ENCODE results near the gene F11. TPM values are rescaled to one million over a fixed set of nuclear protein-coding genes. Genes with fewer than 3 reads are reported as not detected.
"Not testable (repeated sequence)": the region's sequence is repeated elsewhere in the genome, so short reads cannot be mapped to it uniquely, and the experiment has no call there.

F11 gene
- total RNA-seq, 1 donor from 2014 or later = 0.40 TPM

DNA sequence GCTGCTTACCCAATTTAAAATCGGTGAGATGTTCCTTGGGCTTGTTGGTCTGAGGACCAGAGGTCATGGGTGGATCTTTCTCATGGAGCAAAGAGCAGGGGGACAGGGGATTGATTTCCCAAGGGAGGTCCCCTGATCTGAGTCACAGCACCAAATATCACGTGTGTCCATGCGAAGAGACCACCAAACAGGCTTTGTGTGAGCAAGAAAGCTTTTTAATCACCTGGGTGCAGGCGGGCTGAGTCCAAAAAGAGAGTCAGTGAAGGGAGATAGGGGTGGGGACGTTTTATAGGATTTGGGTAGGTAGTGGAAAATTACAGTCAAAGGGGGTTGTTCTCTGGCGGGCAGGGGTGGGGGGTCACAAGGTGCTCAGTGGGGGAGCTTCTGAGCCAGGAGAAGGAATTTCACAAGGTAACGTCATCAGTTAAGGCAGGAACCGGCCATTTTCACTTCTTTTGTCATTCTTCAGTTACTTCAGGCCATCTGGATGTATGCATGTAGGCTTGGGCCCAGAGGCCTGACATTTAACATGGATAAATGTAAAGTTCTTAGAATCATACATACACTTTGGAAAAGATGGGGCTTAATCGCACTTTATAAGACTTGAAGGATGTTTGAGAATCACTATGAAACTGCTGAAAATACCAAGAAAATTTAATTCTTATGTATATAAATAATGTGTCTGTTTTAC is 18.8 kb upstream of the F11 start:
- DNase-seq; intact Hi-C loops (cut with DNase I): not testable (repeated sequence)

DNA sequence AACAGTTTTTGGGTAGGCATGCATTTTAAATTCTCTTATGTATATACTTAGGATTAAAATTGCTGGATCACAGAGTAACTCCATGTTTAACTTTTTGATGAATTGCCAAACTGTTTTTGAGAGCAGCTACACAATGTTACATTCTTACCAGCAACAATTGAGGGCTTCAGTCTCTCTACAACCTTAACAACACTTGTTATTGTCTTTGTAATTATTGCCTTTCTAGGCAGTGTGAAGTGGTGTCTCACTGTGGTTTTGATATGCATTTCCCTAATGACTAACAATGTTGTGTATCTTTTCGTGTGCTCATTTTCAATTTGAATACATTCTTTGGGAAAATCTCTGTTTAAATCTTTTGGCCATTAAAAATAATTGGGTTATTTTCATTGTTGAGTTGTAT is 17.3 kb upstream of the F11 start:
- intact Hi-C loops (cut with DNase I) = no loop called here
- no peak for DNase-seq

More for the DNA sequence above, 18.8 kb upstream of the F11 start:
- not testable (repeated sequence) for ATAC-seq (ENCODE audit: poor library complexity)

GRCh38 chr4:186249785-186250754 is 15.9 kb upstream of the F11 start:
- no peak for DNase-seq
- ATAC-seq (ENCODE audit: poor library complexity) = no peak
- intact Hi-C loops (cut with DNase I) = no loop called here

More for the DNA sequence above, 17.3 kb upstream of the F11 start:
- ATAC-seq (ENCODE audit: poor library complexity) = no peak

DNA sequence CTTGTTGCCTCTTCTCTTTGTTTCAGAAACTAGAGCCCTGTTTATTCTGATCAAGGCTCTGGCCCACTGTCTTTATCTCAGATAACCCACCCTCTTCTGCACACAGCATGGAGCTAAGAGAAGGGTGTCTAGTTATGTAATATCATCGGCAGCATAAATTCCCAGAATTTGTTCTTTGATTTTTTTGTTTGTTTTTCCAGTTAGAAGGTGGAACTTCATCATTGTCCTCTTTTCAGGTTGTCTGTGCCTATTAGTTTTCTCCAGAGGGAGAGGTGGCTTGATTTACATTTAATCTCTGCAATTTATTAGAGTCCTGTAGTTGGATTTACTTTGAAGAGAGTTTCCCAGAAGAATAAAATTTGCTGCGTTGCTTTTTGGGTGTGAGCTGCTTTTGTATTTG is 15.2 kb upstream of the F11 start:
- no peak for ATAC-seq (ENCODE audit: poor library complexity)
- intact Hi-C loops (cut with DNase I) = no loop called here
- no peak for DNase-seq

- intact Hi-C loops (cut with DNase I) = no loop called here
Observed at GRCh38 chr4:186255122-186255521, 10.9 kb upstream of the F11 start.

GRCh38 chr4:186258216-186258811 is 7.7 kb upstream of the F11 start:
- intact Hi-C loops (cut with DNase I) = no loop called here
- DNase-seq (no peak), ATAC-seq (ENCODE audit: poor library complexity) (no peak)

More at GRCh38 chr4:186255122-186255521, 10.9 kb upstream of the F11 start:
- ATAC-seq (ENCODE audit: poor library complexity) = no peak
- no peak for DNase-seq

GRCh38 chr4:186260117-186260503 is 5.9 kb upstream of the F11 start:
- ATAC-seq (ENCODE audit: poor library complexity) (no peak), DNase-seq (no peak)
- intact Hi-C loops (cut with DNase I) = no loop called here

DNA sequence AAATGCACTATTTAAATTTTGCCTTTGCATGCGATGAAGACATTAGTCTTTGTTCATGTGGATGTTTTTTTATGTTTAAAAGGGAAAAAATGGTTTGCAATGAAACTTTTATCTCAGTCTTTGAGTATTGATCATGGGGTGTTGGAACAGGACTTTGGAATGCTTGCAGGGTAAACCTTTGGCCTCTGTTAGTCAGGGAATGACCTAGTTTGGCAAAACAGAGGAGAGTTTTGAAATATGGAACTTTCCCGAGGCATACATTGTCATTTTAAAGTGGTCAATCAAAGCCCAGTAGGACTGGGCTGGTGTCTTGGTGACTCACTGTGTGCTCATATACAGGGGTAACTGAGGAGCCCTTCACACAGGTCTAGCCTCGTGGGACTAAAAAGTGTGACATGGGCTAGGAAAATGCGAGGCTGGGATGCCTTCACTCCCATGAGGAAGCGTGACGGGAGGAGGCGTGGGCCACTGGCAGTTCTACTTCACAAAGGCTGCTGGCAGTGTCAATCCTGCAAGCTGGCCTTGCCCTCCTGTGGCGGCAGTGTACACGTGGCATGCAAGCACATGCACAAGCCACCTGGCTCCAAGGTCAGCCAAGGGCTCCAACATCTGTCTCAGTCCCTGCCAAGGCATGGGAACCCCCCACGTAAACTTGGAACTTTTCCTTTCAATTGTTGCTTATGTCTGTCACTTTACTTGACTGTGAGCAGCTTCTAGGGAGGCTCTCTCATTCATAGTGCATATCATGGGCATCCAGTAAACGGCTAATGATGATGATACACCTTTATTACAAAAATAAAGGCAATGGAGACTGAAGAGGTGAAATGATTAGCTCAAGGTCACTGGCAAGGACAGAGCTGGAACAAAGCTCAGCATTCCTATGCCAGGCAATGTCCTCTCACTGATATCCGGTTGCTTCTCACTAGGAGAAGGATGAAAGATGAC is 5.2 kb upstream of the F11 start:
- ATAC-seq (ENCODE audit: poor library complexity) = peak; percentile 46
- intact Hi-C loops (cut with DNase I) = no loop called here
- no peak for DNase-seq

DNA sequence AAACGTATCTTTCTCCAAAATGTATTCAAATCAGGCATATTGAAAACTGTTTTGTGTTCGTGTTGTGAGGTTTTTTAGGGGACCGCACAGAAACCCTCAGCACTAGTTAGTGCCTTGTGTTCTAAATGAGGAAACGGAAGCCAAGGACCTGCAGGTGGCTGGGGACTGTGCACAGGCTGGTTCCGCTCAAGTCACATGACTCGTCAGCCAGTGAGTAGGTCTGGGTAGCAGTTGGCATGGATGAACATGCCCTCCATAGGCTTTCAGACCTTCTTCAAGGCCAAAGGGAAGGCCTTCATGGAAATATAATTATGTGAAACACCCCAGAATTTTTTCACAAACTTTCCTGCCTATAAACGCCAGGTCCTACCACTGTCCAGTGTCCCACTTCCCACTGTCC is 1.3 kb upstream of the F11 start:
- intact Hi-C loops (cut with DNase I) = no loop called here
- ATAC-seq (ENCODE audit: poor library complexity) = no peak

GRCh38 chr4:186265250-186265649 is 739 bp upstream of the F11 start:
- ATAC-seq (ENCODE audit: poor library complexity); DNase-seq; intact Hi-C loops (cut with DNase I): not testable (repeated sequence)

More for the DNA sequence above, 1.3 kb upstream of the F11 start:
- no peak for DNase-seq

- no peak for ATAC-seq (ENCODE audit: poor library complexity)
- no peak for DNase-seq
- intact Hi-C loops (cut with DNase I) = no loop called here
Observed at GRCh38 chr4:186266729-186267456, 904 bp downstream of the F11 start.

DNA sequence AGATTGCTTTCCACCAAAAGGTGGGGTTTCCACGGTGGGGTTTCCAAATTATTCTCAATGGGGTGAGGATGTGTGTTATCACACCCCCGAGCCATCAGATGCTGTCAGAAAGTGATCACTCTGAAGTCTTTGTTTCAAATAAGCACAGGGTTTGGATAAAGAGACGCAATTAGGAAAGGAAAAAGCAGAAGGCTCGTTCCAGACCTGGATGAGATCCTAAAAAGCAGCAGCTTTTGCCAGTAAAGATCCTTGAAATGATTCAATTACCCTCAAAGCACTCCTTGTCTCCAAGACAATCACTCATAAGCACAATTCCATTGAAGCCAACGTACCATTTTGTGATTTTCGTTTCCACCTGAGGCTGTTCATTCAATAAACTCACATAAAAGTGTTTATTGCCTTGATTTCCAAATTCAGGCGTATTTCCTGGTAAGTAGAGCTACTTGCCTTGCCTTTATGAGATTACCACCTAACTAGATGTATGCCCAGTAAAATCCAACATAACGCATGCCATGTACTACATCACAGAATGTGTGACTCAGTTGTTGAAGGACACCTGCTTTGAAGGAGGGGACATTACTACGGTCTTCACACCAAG is 5.2 kb downstream of the F11 start:
- intact Hi-C loops (cut with DNase I) = no loop called here
- DNase-seq (no peak), ATAC-seq (ENCODE audit: poor library complexity) (no peak)

DNA sequence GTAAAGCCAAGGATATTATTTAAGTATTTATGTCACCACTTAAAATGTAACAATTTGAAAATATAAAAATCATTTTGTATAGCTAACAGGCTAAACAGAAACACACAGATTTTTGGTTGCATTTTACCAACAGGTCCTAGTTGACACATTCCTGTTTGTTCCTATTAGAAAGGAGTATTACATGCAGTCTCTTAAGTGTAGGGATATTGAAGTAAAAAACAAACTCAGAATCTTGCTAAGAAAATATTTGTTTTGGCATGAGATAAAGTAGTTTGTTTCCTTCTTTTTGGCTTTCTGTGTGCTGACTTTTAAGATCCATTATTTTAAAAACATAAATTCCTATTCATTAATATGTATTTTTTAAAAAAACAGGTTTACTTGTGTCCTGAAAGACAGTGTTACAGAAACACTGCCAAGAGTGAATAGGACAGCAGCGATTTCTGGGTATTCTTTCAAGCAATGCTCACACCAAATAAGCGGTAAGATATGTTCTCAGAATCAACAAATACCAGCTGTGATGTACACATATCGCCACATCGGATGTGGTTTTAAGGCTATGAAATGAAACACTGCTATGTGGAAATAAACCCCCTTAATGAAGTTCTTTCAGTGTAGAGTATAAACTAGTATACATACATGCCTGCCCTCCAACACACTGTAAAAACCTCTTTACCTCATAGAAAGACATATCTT is 6.9 kb downstream of the F11 start:
- ATAC-seq (ENCODE audit: poor library complexity) = no peak
- no peak for DNase-seq
- intact Hi-C loops (cut with DNase I) = no loop called here

- intact Hi-C loops (cut with DNase I); DNase-seq; ATAC-seq (ENCODE audit: poor library complexity): not testable (repeated sequence)
Observed at GRCh38 chr4:186273392-186273789, 7.4 kb downstream of the F11 start.

GRCh38 chr4:186283311-186283710 is 17.3 kb downstream of the F11 start:
- DNase-seq = no peak
- ATAC-seq (ENCODE audit: poor library complexity) = no peak
- intact Hi-C loops (cut with DNase I) = no loop called here

DNA sequence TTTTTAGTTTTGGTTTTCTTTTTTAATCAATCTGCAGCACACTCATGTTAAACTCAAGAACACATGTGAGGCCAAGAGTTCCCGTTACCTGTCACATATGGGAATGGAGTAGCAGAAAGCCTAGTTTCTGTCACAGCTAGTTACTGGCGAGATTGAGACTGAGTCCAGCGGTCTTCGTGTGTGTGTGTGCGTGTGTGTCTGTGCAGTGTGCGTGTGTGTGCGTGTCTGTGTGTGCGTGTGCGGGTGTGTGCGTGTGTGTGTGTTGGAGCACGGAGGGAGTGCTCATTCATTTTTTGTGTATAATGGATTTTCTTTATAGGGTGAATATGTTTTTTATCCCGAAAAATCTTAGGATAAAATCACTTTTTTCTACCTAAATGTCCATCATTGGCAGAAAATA is 19.2 kb downstream of the F11 start:
- no peak for DNase-seq
- intact Hi-C loops (cut with DNase I) = no loop called here
- ATAC-seq (ENCODE audit: poor library complexity) = no peak

DNA sequence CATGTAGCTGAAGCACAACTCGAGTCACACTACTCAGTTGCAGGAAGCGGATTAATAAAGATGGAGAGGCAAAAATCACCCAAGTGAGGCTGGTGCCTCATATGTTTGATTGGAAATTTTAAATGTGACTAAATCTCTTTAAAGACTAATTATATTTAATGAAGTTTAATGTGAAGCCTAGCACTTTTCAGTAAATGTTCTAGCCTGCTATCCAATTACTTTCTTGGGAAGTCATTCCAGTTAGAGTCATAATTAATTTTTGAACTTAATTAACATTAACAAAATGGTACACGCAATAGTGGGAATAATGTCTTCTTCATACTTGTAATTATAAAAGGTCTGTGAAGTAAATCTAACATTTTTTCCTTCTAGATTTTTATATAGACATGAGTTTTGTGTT is 20.6 kb downstream of the F11 start:
- intact Hi-C loops (cut with DNase I) = no loop called here
- ATAC-seq (ENCODE audit: poor library complexity) (no peak), DNase-seq (no peak)

All from Right ventricle myocardium superior (tissue), 1 donor.